RWPE2 (cell line): Measurements from ENCODE around the gene CTNNA2.

Experiments used
- ATAC-seq: fragments of 200-7000 bp; cut with Tn5 transposase; 3 replicates; pipeline ENCODE4 v1.9.1; 2021; ENCODE audit warnings: low read depth
- DNase-seq: peaks from one replicate; pipeline ENCODE4 v3.0.0-alpha.2; 2020; ENCODE audit warnings: low spot score
- H3K27ac ChIP-seq: fragments of 450-650 bp; 2 replicates; pipeline ENCODE4 v1.5.1; 2017; ENCODE audit warnings: mild to moderate bottlenecking; ENCODE audit not compliant: poor library complexity, severe bottlenecking
- H3K27me3 ChIP-seq: fragments of 250-450 bp; sonication (Bioruptor Pico); 2 replicates; pipeline ENCODE4 v1.5.1; 2021; ENCODE audit warnings: mild to moderate bottlenecking, moderate library complexity; ENCODE audit not compliant: insufficient read depth, poor library complexity, severe bottlenecking
- H3K36me3 ChIP-seq: fragments of 250-450 bp; sonication (Bioruptor Pico); 2 replicates; pipeline ENCODE4 v1.5.1; 2020; ENCODE audit warnings: low read depth, mild to moderate bottlenecking, moderate library complexity
- H3K4me1 ChIP-seq: fragments of 250-450 bp; sonication (Bioruptor Pico); 2 replicates; pipeline ENCODE4 v1.5.1; 2021; ENCODE audit warnings: mild to moderate bottlenecking, moderate library complexity; ENCODE audit not compliant: insufficient read depth, poor library complexity, severe bottlenecking
- H3K4me3 ChIP-seq: fragments of 250-450 bp; sonication (Bioruptor Pico); 2 replicates; pipeline ENCODE4 v1.5.1; 2021; ENCODE audit warnings: mild to moderate bottlenecking, moderate library complexity; ENCODE audit not compliant: severe bottlenecking
- H3K9me3 ChIP-seq: fragments of 250-450 bp; sonication (Bioruptor Pico); 2 replicates; pipeline ENCODE4 v1.5.1; 2021; ENCODE audit warnings: mild to moderate bottlenecking, moderate library complexity; ENCODE audit not compliant: severe bottlenecking
- CTCF ChIP-seq: fragments of 450-650 bp; IDR thresholded peaks from one replicate; pipeline ENCODE4 v1.5.1; 2017; ENCODE audit warnings: mild to moderate bottlenecking, moderate library complexity; ENCODE audit not compliant: poor library complexity, severe bottlenecking

The CTNNA2 gene

GRCh38 chr2:79620679-79621078 lies 107.8 kb downstream of the CTNNA2 start:
- Histone ChIP-seq H3K27me3 (peaks cover 5% of the 10 kb centered on the region), H3K36me3 (no peaks in the 10 kb centered on the region), H3K9me3 (no peaks in the 10 kb centered on the region), H3K4me3 (no peak overlapping the region), H3K27ac (no peak overlapping the region), H3K4me1 (no peaks in the 10 kb centered on the region)
- ATAC-seq = no peak
- TF ChIP-seq CTCF = no peak
- DNase-seq = no peak

GRCh38 chr2:79621252-79621651 lies 108.4 kb downstream of the CTNNA2 start:
- no peak for DNase-seq
- no peaks in the 10 kb centered on the region for H3K27me3 ChIP-seq
- no peak overlapping the region for H3K4me3 ChIP-seq
- no peaks in the 10 kb centered on the region for H3K9me3 ChIP-seq
- no peak overlapping the region for H3K27ac ChIP-seq
- H3K36me3 ChIP-seq = no peaks in the 10 kb centered on the region
- no peak for ATAC-seq
- TF ChIP-seq CTCF = no peak
- no peaks in the 10 kb centered on the region for H3K4me1 ChIP-seq

GRCh38 chr2:79621755-79622154 lies 108.9 kb downstream of the CTNNA2 start:
- no peaks in the 10 kb centered on the region for H3K36me3 ChIP-seq
- DNase-seq (no peak), ATAC-seq (no peak)
- H3K27me3 ChIP-seq = no peaks in the 10 kb centered on the region
- no peaks in the 10 kb centered on the region for H3K4me1 ChIP-seq
- no peaks in the 10 kb centered on the region for H3K9me3 ChIP-seq
- no peak for TF ChIP-seq CTCF
- no peak overlapping the region for H3K4me3 ChIP-seq
- no peak overlapping the region for H3K27ac ChIP-seq

GRCh38 chr2:79622508-79622907 lies 109.7 kb downstream of the CTNNA2 start:
- ATAC-seq = no peak
- DNase-seq = no peak
- Histone ChIP-seq H3K27ac (no peak overlapping the region), H3K27me3 (no peaks in the 10 kb centered on the region), H3K4me3 (no peak overlapping the region), H3K9me3 (no peaks in the 10 kb centered on the region), H3K4me1 (no peaks in the 10 kb centered on the region), H3K36me3 (no peaks in the 10 kb centered on the region)
- TF ChIP-seq CTCF = no peak

- no peak overlapping the region for H3K27ac ChIP-seq
- TF ChIP-seq CTCF = no peak
- ATAC-seq = no peak
- no peaks in the 10 kb centered on the region for H3K36me3 ChIP-seq
- H3K9me3 ChIP-seq = no peaks in the 10 kb centered on the region
- H3K4me3 ChIP-seq = no peak overlapping the region
- no peak for DNase-seq
- H3K4me1 ChIP-seq = no peaks in the 10 kb centered on the region
- no peaks in the 10 kb centered on the region for H3K27me3 ChIP-seq
Measured at GRCh38 chr2:79627237-79627636, 114.4 kb downstream of the CTNNA2 start.
